ENCODE measurements around the gene CFAP141.

The CFAP141 gene

GRCh38 chr1:154170547-154171222, 35.4 kb downstream of the CFAP141 start:
- DNase-seq: no peak

- no peak for DNase-seq
These were observed 38.7 kb downstream of the CFAP141 start for GRCh38 chr1:154167461-154167860.

DNA sequence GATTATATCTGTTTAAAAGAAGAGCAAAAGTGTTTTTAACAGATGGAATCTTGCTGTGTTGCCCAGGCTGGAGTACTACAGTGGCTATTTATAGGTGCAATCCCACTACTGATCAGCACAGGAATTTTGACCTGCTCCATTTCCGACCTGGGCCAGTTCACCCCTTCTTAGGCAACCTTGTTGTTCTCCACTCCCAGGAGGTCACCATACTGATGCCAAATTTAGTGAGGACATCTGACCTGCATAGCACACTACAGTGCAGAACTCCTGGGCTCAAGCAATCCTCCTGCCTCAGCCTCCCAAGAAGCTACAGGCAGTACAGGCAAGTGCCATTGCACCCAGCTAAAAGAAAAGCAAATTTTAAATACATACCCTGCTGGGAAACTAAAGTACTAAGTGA, 39.9 kb downstream of the CFAP141 start:
- DNase-seq: no peak

DNA sequence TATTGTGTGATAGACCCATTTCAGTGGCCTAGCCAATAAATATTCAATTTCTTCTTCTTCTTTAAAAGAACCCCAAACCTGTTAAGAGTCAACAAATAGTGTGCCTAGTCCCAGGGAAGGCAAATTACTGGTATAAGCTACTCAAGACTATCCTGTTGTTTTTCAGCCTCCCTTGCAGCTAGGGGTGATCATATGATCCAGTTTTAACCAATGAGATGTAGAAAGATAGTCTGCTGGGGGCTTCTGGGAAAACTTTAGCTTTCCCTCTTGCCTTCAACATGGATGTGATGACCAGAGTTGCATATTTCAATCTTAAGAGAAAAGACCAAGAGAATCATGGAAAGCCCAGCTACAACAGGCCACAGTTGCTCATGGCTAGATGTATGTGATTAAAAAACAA, 46.6 kb downstream of the CFAP141 start:
- no peak for DNase-seq

- no peak for DNase-seq
These were observed 47.6 kb downstream of the CFAP141 start for GRCh38 chr1:154158307-154159125.

GRCh38 chr1:154157520-154158306, 48.4 kb downstream of the CFAP141 start:
- no peak for DNase-seq

DNA sequence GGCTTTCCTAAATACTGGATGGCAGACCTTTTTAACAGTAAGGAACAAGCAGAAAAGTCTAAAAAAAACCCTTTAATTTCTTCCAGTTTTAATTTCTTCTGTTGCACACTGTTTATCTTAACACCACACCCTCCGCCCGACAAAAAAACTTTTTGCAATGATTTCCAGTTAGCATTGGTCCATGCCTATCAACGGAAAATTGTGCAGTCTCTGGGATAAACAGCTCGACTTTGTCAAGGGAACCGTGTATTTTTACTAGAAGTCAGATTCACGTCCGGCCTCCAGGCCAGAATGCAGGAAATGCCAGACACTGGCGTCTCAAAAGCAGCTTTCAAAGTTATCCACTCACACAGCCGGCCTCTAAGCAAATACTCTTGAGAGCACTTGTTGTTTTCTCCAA, 50.9 kb downstream of the CFAP141 start:
- DNase-seq: no peak

- DNase-seq: no peak
These were observed 51.5 kb downstream of the CFAP141 start, which contains the start of gene NUP210L for GRCh38 chr1:154154534-154155191. NUP210L (minus strand) TSS chr1:154155073.

DNA sequence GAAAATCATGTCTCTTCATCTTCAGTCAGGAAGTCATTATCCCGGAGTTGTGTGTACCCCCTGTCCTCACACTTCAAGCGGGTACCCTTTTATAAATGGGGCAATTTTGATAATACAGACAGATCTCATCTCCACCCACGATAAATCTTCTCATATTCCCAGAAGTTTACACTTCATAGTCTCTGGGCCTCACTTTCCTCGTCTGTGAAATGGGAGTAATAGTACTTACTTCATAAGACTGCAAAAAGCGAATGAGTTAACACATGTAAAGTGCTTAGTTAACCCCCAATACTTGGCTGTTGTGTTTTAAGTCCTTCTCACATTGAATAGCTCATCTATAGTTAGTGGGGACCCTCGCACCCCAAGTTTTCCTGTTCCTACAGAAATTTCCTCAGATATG, 52.1 kb downstream of the CFAP141 start:
- no peak for DNase-seq

DNA sequence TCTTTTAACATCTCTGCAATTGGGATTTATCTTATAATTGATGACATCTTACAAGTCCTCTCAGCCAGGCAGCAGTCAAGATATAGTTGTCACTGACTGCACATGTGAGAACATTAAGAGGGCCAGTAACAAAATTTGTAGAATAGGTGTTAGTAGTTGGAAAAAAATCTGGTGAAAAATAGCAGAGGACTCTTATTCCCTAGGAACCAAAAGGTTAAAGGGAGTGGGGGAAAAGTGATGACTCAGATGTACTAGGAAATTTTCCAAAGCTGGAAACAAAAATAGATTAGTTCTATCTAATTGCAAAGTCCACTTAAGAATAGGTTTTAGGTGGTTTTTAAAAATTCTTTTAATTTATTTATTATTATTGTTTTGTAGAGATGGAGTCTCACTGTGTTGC, 54.8 kb downstream of the CFAP141 start:
- DNase-seq: no peak

Measured in cortex of kidney (tissue), 1 donor.